HCT116 (cell line): ENCODE results near the gene GABBR2.
A peak's percentile ranks its signal among the peaks of the same experiment; 100 is the strongest.

ENCODE experiments used
- CEBPB ChIP-seq: IDR thresholded peaks from 2 replicates; pipeline ENCODE4 v1.6.1; 2012; ENCODE audit warnings: low read depth
- ELF1 ChIP-seq: IDR thresholded peaks from 2 replicates; pipeline ENCODE4 v1.6.1; 2012; ENCODE audit warnings: low read depth, borderline replicate concordance
- EZH2 ChIP-seq: fragments of 200-600 bp; sonication (generic); IDR thresholded peaks from 2 replicates; pipeline ENCODE4 v1.6.1; 2017; ENCODE audit warnings: antibody characterized with exemption, mixed run types
- EZH2phosphoT487 ChIP-seq: fragments of 200-600 bp; IDR thresholded peaks from 2 replicates; pipeline ENCODE4 v1.6.1; 2018; ENCODE audit warnings: antibody characterized with exemption, borderline replicate concordance
- JUND ChIP-seq: IDR thresholded peaks from 2 replicates; pipeline ENCODE4 v1.6.1; 2012
- POLR2A ChIP-seq: IDR thresholded peaks from 2 replicates; pipeline ENCODE4 v1.7.0; 2011; ENCODE audit warnings: borderline replicate concordance; ENCODE audit not compliant: insufficient read depth, insufficient read length; ENCODE audit errors: extremely low read depth
- POLR2AphosphoS5 ChIP-seq: IDR thresholded peaks from 2 replicates; pipeline ENCODE4 v1.6.1; 2011; ENCODE audit warnings: mild to moderate bottlenecking, low read depth, low read length, moderate library complexity
- SRF ChIP-seq: IDR thresholded peaks from 2 replicates; pipeline ENCODE4 v1.6.1; 2012; ENCODE audit warnings: low read depth
- YY1 ChIP-seq: IDR thresholded peaks from 2 replicates; pipeline ENCODE4 v1.6.1; 2011; ENCODE audit warnings: low read length, low read depth, moderate library complexity, mild to moderate bottlenecking; ENCODE audit not compliant: insufficient replicate concordance; ENCODE audit errors: extremely low read depth
- TF ChIP-seq, protein P1 (sequence below), 3 experiments: fragments of 200-600 bp in 1 of 3; sonication (generic) in 1 of 3; IDR thresholded peaks in 2 of 3; conservative IDR thresholded peaks in 1 of 3; 2 replicates each; pipeline ENCODE4 v1.5.1; 2012 to 2017; ENCODE audit warnings: low read depth in 2 of 3, low read length in 2 of 3, antibody characterized with exemption in 1 of 3, borderline replicate concordance in 1 of 3, control low read depth in 1 of 3, mild to moderate bottlenecking in 1 of 3, mixed read lengths in 1 of 3, mixed run types in 1 of 3, moderate library complexity in 1 of 3; ENCODE audit not compliant: insufficient read depth in 1 of 3
- TF ChIP-seq, protein P2 (sequence below): IDR thresholded peaks from 2 replicates; pipeline ENCODE4 v1.6.1; 2012
- TF ChIP-seq, protein P3 (sequence below): IDR thresholded peaks from 2 replicates; pipeline ENCODE4 v1.6.1; 2011; ENCODE audit warnings: mild to moderate bottlenecking, low read length, moderate library complexity; ENCODE audit not compliant: insufficient replicate concordance; ENCODE audit errors: extremely low read depth
- TF ChIP-seq, protein P4 (sequence below): IDR thresholded peaks from 2 replicates; pipeline ENCODE4 v1.6.1; 2012

DNA sequence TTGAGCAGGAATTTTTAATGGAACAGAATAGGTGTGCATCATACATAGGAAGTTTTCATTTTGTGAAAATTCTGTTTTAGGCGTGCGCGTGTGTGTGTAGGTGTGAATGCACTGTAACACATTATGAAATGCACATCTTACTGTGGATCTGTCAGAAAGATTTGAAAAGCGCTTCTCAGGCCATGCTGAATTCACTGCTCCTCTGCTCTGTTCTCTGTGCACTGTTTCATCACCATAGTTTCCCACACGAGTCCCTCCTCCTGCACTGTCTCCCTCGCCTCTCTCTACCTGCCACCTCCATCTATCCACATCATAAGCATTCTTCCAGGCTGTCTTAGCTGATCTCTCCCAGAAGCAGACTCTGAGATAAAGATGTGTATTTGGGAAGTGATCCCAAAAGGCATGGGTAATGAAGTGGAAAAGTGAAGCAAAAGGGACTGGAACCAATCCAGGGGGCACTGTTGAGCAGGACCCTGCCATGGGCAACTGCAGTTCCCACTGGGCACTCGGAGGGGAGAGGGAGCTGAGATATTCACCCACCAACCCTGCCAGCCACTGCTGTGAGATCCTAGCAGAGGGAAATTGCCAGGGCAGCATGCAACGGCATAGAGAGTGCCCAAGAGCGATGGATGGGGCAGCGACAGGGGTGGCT, 65.9 kb downstream of the GABBR2 start:
- TF ChIP-seq, protein P1, sequence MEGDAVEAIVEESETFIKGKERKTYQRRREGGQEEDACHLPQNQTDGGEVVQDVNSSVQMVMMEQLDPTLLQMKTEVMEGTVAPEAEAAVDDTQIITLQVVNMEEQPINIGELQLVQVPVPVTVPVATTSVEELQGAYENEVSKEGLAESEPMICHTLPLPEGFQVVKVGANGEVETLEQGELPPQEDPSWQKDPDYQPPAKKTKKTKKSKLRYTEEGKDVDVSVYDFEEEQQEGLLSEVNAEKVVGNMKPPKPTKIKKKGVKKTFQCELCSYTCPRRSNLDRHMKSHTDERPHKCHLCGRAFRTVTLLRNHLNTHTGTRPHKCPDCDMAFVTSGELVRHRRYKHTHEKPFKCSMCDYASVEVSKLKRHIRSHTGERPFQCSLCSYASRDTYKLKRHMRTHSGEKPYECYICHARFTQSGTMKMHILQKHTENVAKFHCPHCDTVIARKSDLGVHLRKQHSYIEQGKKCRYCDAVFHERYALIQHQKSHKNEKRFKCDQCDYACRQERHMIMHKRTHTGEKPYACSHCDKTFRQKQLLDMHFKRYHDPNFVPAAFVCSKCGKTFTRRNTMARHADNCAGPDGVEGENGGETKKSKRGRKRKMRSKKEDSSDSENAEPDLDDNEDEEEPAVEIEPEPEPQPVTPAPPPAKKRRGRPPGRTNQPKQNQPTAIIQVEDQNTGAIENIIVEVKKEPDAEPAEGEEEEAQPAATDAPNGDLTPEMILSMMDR (IDR thresholded peaks at IDR 0.05 in 2 of 3, conservative IDR thresholded peaks at IDR 0.05 in 1 of 3; ENCODE audit: borderline replicate concordance in 1 of 3, insufficient read depth in 1 of 3, low read depth in 2 of 3, low read length in 2 of 3), result peak in 1 of 3 experiments; percentile 27; a peak in 2 of 6 replicates
- TF ChIP-seq, protein P2, sequence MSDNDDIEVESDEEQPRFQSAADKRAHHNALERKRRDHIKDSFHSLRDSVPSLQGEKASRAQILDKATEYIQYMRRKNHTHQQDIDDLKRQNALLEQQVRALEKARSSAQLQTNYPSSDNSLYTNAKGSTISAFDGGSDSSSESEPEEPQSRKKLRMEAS, result no peak
- no peak for TF ChIP-seq POLR2A
- no peak for TF ChIP-seq YY1
- TF ChIP-seq ELF1, result no peak
- TF ChIP-seq, protein P3, sequence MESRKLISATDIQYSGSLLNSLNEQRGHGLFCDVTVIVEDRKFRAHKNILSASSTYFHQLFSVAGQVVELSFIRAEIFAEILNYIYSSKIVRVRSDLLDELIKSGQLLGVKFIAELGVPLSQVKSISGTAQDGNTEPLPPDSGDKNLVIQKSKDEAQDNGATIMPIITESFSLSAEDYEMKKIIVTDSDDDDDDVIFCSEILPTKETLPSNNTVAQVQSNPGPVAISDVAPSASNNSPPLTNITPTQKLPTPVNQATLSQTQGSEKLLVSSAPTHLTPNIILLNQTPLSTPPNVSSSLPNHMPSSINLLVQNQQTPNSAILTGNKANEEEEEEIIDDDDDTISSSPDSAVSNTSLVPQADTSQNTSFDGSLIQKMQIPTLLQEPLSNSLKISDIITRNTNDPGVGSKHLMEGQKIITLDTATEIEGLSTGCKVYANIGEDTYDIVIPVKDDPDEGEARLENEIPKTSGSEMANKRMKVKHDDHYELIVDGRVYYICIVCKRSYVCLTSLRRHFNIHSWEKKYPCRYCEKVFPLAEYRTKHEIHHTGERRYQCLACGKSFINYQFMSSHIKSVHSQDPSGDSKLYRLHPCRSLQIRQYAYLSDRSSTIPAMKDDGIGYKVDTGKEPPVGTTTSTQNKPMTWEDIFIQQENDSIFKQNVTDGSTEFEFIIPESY, result no peak
- no peak for TF ChIP-seq SRF
- no peak for TF ChIP-seq EZH2
- TF ChIP-seq JUND, result no peak
- TF ChIP-seq, protein P4, sequence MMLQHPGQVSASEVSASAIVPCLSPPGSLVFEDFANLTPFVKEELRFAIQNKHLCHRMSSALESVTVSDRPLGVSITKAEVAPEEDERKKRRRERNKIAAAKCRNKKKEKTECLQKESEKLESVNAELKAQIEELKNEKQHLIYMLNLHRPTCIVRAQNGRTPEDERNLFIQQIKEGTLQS, result no peak
- no peak for TF ChIP-seq POLR2AphosphoS5
- TF ChIP-seq EZH2phosphoT487, result no peak
- TF ChIP-seq CEBPB, result no peak
